Neuronal stem cell (in vitro differentiated cells): ENCODE measurements around the gene FGF3.

Experiments
- DNase-seq: peaks from one replicate; pipeline ENCODE4 v3.0.0-alpha.2; 2013; ENCODE audit warnings: low spot score
- H2AFZ ChIP-seq: one replicate; pipeline ENCODE4 v1.6.1; 2013; ENCODE audit warnings: mild to moderate bottlenecking, low read length, inconsistent platforms
- H2AK5ac ChIP-seq: 2 replicates; pipeline ENCODE4 v1.6.1; 2013; ENCODE audit warnings: low read depth, mild to moderate bottlenecking, inconsistent platforms, low read length, moderate library complexity, mixed read lengths
- H2BK120ac ChIP-seq: 2 replicates; pipeline ENCODE4 v1.6.1; 2013; ENCODE audit warnings: low read depth, mild to moderate bottlenecking, inconsistent platforms, low read length, moderate library complexity, mixed read lengths
- H2BK12ac ChIP-seq: one replicate; pipeline ENCODE4 v1.6.1; 2013; ENCODE audit warnings: low read length, inconsistent platforms
- H2BK15ac ChIP-seq: 2 replicates; pipeline ENCODE4 v1.6.1; 2013; ENCODE audit warnings: mild to moderate bottlenecking, low read length, inconsistent platforms, mixed read lengths
- H2BK5ac ChIP-seq: one replicate; pipeline ENCODE4 v1.6.1; 2013; ENCODE audit warnings: inconsistent platforms, mild to moderate bottlenecking, low read length, moderate library complexity
- H3K14ac ChIP-seq: one replicate; pipeline ENCODE4 v1.6.1; 2013; ENCODE audit warnings: low read length, inconsistent platforms
- H3K18ac ChIP-seq: 2 replicates; pipeline ENCODE4 v1.6.1; 2013; ENCODE audit warnings: low read length, inconsistent platforms
- H3K23ac ChIP-seq: 2 replicates; pipeline ENCODE4 v1.6.1; 2013; ENCODE audit warnings: low read depth, mild to moderate bottlenecking, mixed read lengths, low read length, inconsistent platforms; ENCODE audit not compliant: poor library complexity
- H3K27ac ChIP-seq: replicated peaks from 3 replicates; pipeline ENCODE4 v1.5.1; 2013; ENCODE audit warnings: low read length, inconsistent platforms
- H3K27me3 ChIP-seq, 3 experiments: 2 replicates each; pipeline ENCODE4 v1.6.1; 2013; ENCODE audit warnings: low read length in 3 of 3, mild to moderate bottlenecking in 2 of 3, inconsistent platforms in 1 of 3, low read depth in 1 of 3, mixed read lengths in 1 of 3, moderate library complexity in 1 of 3; ENCODE audit not compliant: control insufficient read depth in 3 of 3, insufficient read depth in 3 of 3
- H3K36me3 ChIP-seq, 2 donors: replicated peaks in 1 of 2; 2 replicates each; pipeline ENCODE4 v1.6.1; 2013; ENCODE audit warnings: low read length in 2 of 2; ENCODE audit not compliant: control insufficient read depth in 2 of 2, insufficient read depth in 2 of 2
- H3K4ac ChIP-seq: 2 replicates; pipeline ENCODE4 v1.6.1; 2013; ENCODE audit warnings: inconsistent platforms, mild to moderate bottlenecking, low read length, moderate library complexity
- H3K4me1 ChIP-seq, 2 donors: 1 replicate in 1 of 2; 2 replicates in 1 of 2; pipeline ENCODE4 v1.6.1; 2013; ENCODE audit warnings: low read length in 2 of 2, low read depth in 1 of 2; ENCODE audit not compliant: control insufficient read depth in 2 of 2, insufficient read depth in 1 of 2
- H3K4me2 ChIP-seq: one replicate; pipeline ENCODE4 v1.6.1; 2013; ENCODE audit warnings: mild to moderate bottlenecking, low read length, inconsistent platforms; ENCODE audit not compliant: insufficient read depth, poor library complexity, severe bottlenecking
- H3K4me3 ChIP-seq, 2 donors: 2 replicates each; pipeline ENCODE4 v1.5.1; 2013; ENCODE audit warnings: low read length in 2 of 2, mild to moderate bottlenecking in 2 of 2, inconsistent platforms in 1 of 2, moderate library complexity in 1 of 2
- H3K79me1 ChIP-seq: one replicate; pipeline ENCODE4 v1.6.1; 2013; ENCODE audit warnings: low read depth, mild to moderate bottlenecking, inconsistent platforms, low read length, moderate library complexity
- H3K9ac ChIP-seq: one replicate; pipeline ENCODE4 v1.6.1; 2013; ENCODE audit warnings: mild to moderate bottlenecking, low read depth, low read length, inconsistent platforms; ENCODE audit not compliant: poor library complexity
- H3K9me3 ChIP-seq, 2 donors: replicated peaks in 1 of 2; 2 replicates each; pipeline versions ENCODE3 to v1.6.1; 2013; ENCODE audit warnings: low read length in 2 of 2, mild to moderate bottlenecking in 2 of 2, inconsistent platforms in 1 of 2, low read depth in 1 of 2, mixed read lengths in 1 of 2, moderate library complexity in 1 of 2; ENCODE audit not compliant: control insufficient read depth in 2 of 2, insufficient read depth in 1 of 2
- H4K8ac ChIP-seq: one replicate; pipeline ENCODE4 v1.6.1; 2013; ENCODE audit warnings: low read depth, mild to moderate bottlenecking, inconsistent platforms, low read length, moderate library complexity
- H4K91ac ChIP-seq: one replicate; pipeline ENCODE4 v1.6.1; 2013; ENCODE audit warnings: low read length, low read depth, mild to moderate bottlenecking, inconsistent platforms; ENCODE audit not compliant: poor library complexity
- WGBS, 2 donors: extraction: QIAGEN DNeasy Blood & Tissue Kit; methylation state at CpG; one replicate each; pipeline ENCODE4 v1.1.7; 2013; ENCODE audit warnings: missing lambda C conversion rate in 2 of 2, mixed read lengths in 1 of 2; ENCODE audit not compliant: insufficient read length in 2 of 2, insufficient replicate concordance in 1 of 2; ENCODE audit errors: extremely low coverage in 2 of 2; 5-methylcytosine and 5-hydroxymethylcytosine counted together

Gene FGF3

GRCh38 chr11:69797737-69798528, 21.3 kb downstream of the FGF3 start:
- Histone ChIP-seq H2BK5ac (no peak overlapping the region), H3K9ac (peak overlapping the region; percentile 13)

GRCh38 chr11:69797156-69797555, 22.1 kb downstream of the FGF3 start:
- no peaks in the 10 kb centered on the region for H3K36me3 ChIP-seq
- H3K14ac ChIP-seq = no peak overlapping the region
- peak overlapping the region; percentile 74 for H3K18ac ChIP-seq
- peak overlapping the region; percentile 71 for H2AK5ac ChIP-seq
- peak overlapping the region; percentile 31 for H3K9ac ChIP-seq
- H2BK15ac ChIP-seq = peak overlapping the region; percentile 90
- H3K23ac ChIP-seq = peak overlapping the region; percentile 17
- H3K79me1 ChIP-seq = peaks cover 3% of the 10 kb centered on the region
- no peak for DNase-seq
- H3K27me3 ChIP-seq = no peaks in the 10 kb centered on the region
- H2AFZ ChIP-seq = no peak overlapping the region
- H2BK12ac ChIP-seq = peak overlapping the region; percentile 75
- no peak overlapping the region for H3K4me3 ChIP-seq
- H3K4me2 ChIP-seq = no peak overlapping the region
- peaks cover 0 to 2% of the 10 kb centered on the region in 2 donors for H3K9me3 ChIP-seq
- no peak overlapping the region for H4K91ac ChIP-seq
- H4K8ac ChIP-seq = no peak overlapping the region
- H3K4me1 ChIP-seq = peaks cover 0 to 3% of the 10 kb centered on the region in 2 donors
- H2BK5ac ChIP-seq = no peak overlapping the region
- no peak overlapping the region for H2BK120ac ChIP-seq
- H3K4ac ChIP-seq = no peak overlapping the region
- no peak overlapping the region for H3K27ac ChIP-seq
- no CpG with 5 or more reads among the region's 14 CpGs for WGBS, 2 donors

More at GRCh38 chr11:69797737-69798528, 21.3 kb downstream of the FGF3 start:
- Histone ChIP-seq H3K9me3 (peaks cover 0 to 2% of the 10 kb centered on the region in 2 donors), H4K8ac (no peak overlapping the region), H3K36me3 (no peaks in the 10 kb centered on the region), H3K23ac (peak overlapping the region; percentile 44), H2AK5ac (peak overlapping the region; percentile 81), H2BK12ac (peak overlapping the region; percentile 75), H3K79me1 (peaks cover 1% of the 10 kb centered on the region), H3K18ac (peak overlapping the region; percentile 34), H2BK120ac (no peak overlapping the region), H4K91ac (peak overlapping the region; percentile 67), H3K27me3 (no peaks in the 10 kb centered on the region), H2BK15ac (peak overlapping the region; percentile 90), H2AFZ (no peak overlapping the region), H3K4me2 (no peak overlapping the region), H3K4me1 (peaks cover 0 to 2% of the 10 kb centered on the region in 2 donors), H3K4ac (no peak overlapping the region), H3K14ac (no peak overlapping the region), H3K4me3 (no peak overlapping the region), H3K27ac (no peak overlapping the region)
- WGBS, 2 donors = no CpG with 5 or more reads among the region's 14 CpGs
- no peak for DNase-seq

GRCh38 chr11:69796063-69796462, 23.2 kb downstream of the FGF3 start:
- peaks cover 0 to 2% (median 1%) of the 10 kb centered on the region in 3 experiments for H3K27me3 ChIP-seq
- peak overlapping the region; percentile 67 for H3K18ac ChIP-seq
- H2BK120ac ChIP-seq = no peak overlapping the region
- peak overlapping the region; percentile 93 for H2BK15ac ChIP-seq
- H2BK12ac ChIP-seq = no peak overlapping the region
- H3K9me3 ChIP-seq = peaks cover 0 to 2% of the 10 kb centered on the region in 2 donors
- no peak overlapping the region for H4K8ac ChIP-seq
- H3K23ac ChIP-seq = no peak overlapping the region
- H3K9ac ChIP-seq = no peak overlapping the region
- H3K79me1 ChIP-seq = peaks cover 3% of the 10 kb centered on the region
- no peak overlapping the region for H2AK5ac ChIP-seq
- no peak overlapping the region for H2BK5ac ChIP-seq
- H3K4me3 ChIP-seq = no peak overlapping the region
- H3K14ac ChIP-seq = no peak overlapping the region
- H3K4ac ChIP-seq = no peak overlapping the region
- H3K36me3 ChIP-seq = no peaks in the 10 kb centered on the region
- DNase-seq = no peak
- no peak overlapping the region for H3K4me2 ChIP-seq
- no peak overlapping the region for H3K27ac ChIP-seq
- WGBS, 2 donors = no CpG with 5 or more reads among the region's 9 CpGs
- H3K4me1 ChIP-seq = peaks cover 0 to 3% of the 10 kb centered on the region in 2 donors
- H4K91ac ChIP-seq = no peak overlapping the region
- H2AFZ ChIP-seq = no peak overlapping the region
